Hematopoietic multipotent progenitor cell treated with erythropoietin and hydrocortisone succinate and interleukin-3 and kit ligand, for 15 days (in vitro differentiated cells): ENCODE results near the gene FAM149B1.

Source experiments
- DNase-seq: peaks from one replicate; pipeline ENCODE4 v3.0.0-alpha.2; 2015; ENCODE audit warnings: low spot score

FAM149B1 gene

GRCh38 chr10:73174148-73174925 is 6.4 kb downstream of the FAM149B1 start:
- no peak for DNase-seq

GRCh38 chr10:73182568-73182967 is 14.6 kb downstream of the FAM149B1 start:
- no peak for DNase-seq

GRCh38 chr10:73183667-73184281 is 15.9 kb downstream of the FAM149B1 start:
- no peak for DNase-seq

- DNase-seq, result no peak
Observed at GRCh38 chr10:73186266-73186665, 18.3 kb downstream of the FAM149B1 start.

- no peak for DNase-seq
Observed at GRCh38 chr10:73190188-73190587, 22.3 kb downstream of the FAM149B1 start.

- DNase-seq, result no peak
Observed at GRCh38 chr10:73205081-73205480, 37.2 kb downstream of the FAM149B1 start.

GRCh38 chr10:73205890-73206289 is 38.0 kb downstream of the FAM149B1 start:
- DNase-seq, result no peak

GRCh38 chr10:73206385-73206784 is 38.5 kb downstream of the FAM149B1 start:
- DNase-seq, result no peak

- DNase-seq, result no peak
Observed at GRCh38 chr10:73207883-73208282, 40.0 kb downstream of the FAM149B1 start.

GRCh38 chr10:73209705-73210104 is 41.8 kb downstream of the FAM149B1 start:
- no peak for DNase-seq

- DNase-seq, result no peak
Observed at GRCh38 chr10:73210395-73211105, 42.6 kb downstream of the FAM149B1 start.

GRCh38 chr10:73211106-73211811 is 43.3 kb downstream of the FAM149B1 start:
- DNase-seq, result no peak

GRCh38 chr10:73215749-73216148 is 47.8 kb downstream of the FAM149B1 start:
- DNase-seq, result no peak

GRCh38 chr10:73217628-73218027 is 49.7 kb downstream of the FAM149B1 start:
- no peak for DNase-seq

- peak; percentile 30 for DNase-seq
Observed at GRCh38 chr10:73218431-73219191, 50.7 kb downstream of the FAM149B1 start.

GRCh38 chr10:73219384-73219783 is 51.5 kb downstream of the FAM149B1 start:
- DNase-seq, result no peak

- DNase-seq, result no peak
Observed at GRCh38 chr10:73220989-73221388, 53.1 kb downstream of the FAM149B1 start.

- no peak for DNase-seq
Observed at GRCh38 chr10:73225518-73225917, 57.6 kb downstream of the FAM149B1 start.

- no peak for DNase-seq
Observed at GRCh38 chr10:73226663-73227062, 58.7 kb downstream of the FAM149B1 start.

- no peak for DNase-seq
Observed at GRCh38 chr10:73228247-73228646, 60.3 kb downstream of the FAM149B1 start.

- DNase-seq, result no peak
Observed at GRCh38 chr10:73229567-73229966, 61.6 kb downstream of the FAM149B1 start.

GRCh38 chr10:73232887-73233286 is 65.0 kb downstream of the FAM149B1 start:
- DNase-seq, result peak; percentile 46
